Right lobe of liver (tissue), 6 donors: ENCODE results near the gene SYT11. TPM values are rescaled to one million over a fixed set of nuclear protein-coding genes. Genes with fewer than 3 reads are reported as not detected.

Experiments used
- ATAC-seq, 4 donors: fragments of 200-7000 bp; cut with Tn5 transposase; one replicate each; pipeline ENCODE4 v1.9.1; 2020; ENCODE audit warnings: mild to moderate bottlenecking in 4 of 4, moderate library complexity in 4 of 4
- DNase-seq, 3 donors: peaks; one replicate each; pipeline ENCODE4 v3.0.0-alpha.2; 2020
- H3K27ac ChIP-seq, 3 donors: fragments of 200-600 bp; one replicate each; pipeline ENCODE4 v1.8.0; 2022
- H3K27me3 ChIP-seq, 2 donors: fragments of 200-600 bp; one replicate each; pipeline ENCODE4 v1.8.0; 2022
- H3K36me3 ChIP-seq, 4 donors: fragments of 200-600 bp; sonication (generic) in 1 of 4; one replicate each; pipeline versions ENCODE4 v1.5.1 to v1.8.0; 2017 to 2022; ENCODE audit warnings: control low read depth in 1 of 4
- H3K4me1 ChIP-seq, 4 donors: fragments of 200-600 bp; sonication (generic) in 1 of 4; one replicate each; pipeline versions ENCODE4 v1.5.1 to v1.8.0; 2017 to 2022; ENCODE audit warnings: control low read depth in 1 of 4
- H3K4me3 ChIP-seq, 3 donors: fragments of 200-600 bp; one replicate each; pipeline ENCODE4 v1.8.0; 2022
- H3K9me3 ChIP-seq, 4 donors: fragments of 200-600 bp; sonication (generic) in 1 of 4; one replicate each; pipeline versions ENCODE4 v1.5.1 to v1.8.0; 2017 to 2022; ENCODE audit warnings: control low read depth in 1 of 4
- POLR2A ChIP-seq: fragments of 450-650 bp; IDR thresholded peaks from one replicate; pipeline ENCODE4 v1.6.1; 2017; ENCODE audit warnings: antibody characterized with exemption, mild to moderate bottlenecking
- whole genome bisulfite sequencing: methylation state at CpG from one replicate; pipeline ENCODE4 v1.1.6; 2018; ENCODE audit warnings: low coverage, low lambda C conversion rate; ENCODE audit not compliant: insufficient coverage; ENCODE audit errors: missing lambda C conversion rate; 5-methylcytosine and 5-hydroxymethylcytosine counted together
- intact Hi-C, 2 donors: fragments of 100-400 bp; cut with DNase I; formaldehyde crosslinking; loops; one replicate each; pipeline versions ENCODE4 v1.11.2 to v1.14.1; 2022
- total RNA-seq, 6 experiments: library from RNA; depleted of rRNA in 2 of 6; stranded (reverse); fragments of >200 nt in 2 of 6; fragmentation: NEBNext Ultra II Directional in 3 of 6; extraction: Animal tissue kit (Norgen Biotek cat#: 25700) in 3 of 6; gene quantifications; one replicate each; pipeline versions ENCODE4 v1.1.0 to v1.2.4, GENCODE V29; 2016 to 2023
- TF ChIP-seq, protein P1 (sequence below), 4 donors: fragments of 200-600 bp in 3 of 4; fragments of 450-650 bp in 1 of 4; IDR thresholded peaks; one replicate each; pipeline versions ENCODE4 v1.5.1 to v1.8.0; 2016 to 2022; ENCODE audit warnings: antibody characterized with exemption in 4 of 4, mild to moderate bottlenecking in 2 of 4
- donor health status: DM: no; HTN: yes; CAD: no.
- donor health status: DM: no; HTN: no; CAD: no.
- donor health status: DM: no; HTN: no; CAD: no.
- donor health status: DM: no; HTN: yes; CAD: no.
- donor health status: DM: no; HTN: yes; CAD: no.

Gene SYT11
- total RNA-seq, 6 experiments from 2014 or later, result 0.46 to 1.5 (median 0.73) TPM

DNA sequence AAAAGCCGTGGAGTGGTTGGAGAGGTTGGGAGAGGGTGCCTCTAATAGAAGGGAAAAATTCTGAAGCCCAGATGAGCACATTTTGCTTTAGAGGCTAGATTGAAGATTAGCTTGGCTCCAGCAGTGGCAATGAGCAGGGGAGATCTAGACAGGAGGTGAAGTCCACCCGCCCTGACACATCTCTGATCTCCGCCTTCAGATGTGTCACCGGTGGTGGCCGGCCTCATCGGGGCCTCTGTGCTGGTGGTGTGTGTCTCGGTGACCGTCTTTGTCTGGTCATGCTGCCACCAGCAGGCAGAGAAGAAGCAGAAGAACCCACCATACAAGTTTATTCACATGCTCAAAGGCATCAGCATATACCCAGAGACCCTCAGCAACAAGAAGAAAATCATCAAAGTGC, 8.4 kb downstream of the SYT11 start:
- no peak for ATAC-seq
- H3K9me3 ChIP-seq, result no peaks in the 10 kb centered on the region
- intact Hi-C loops, result no loop called here
- no peaks in the 10 kb centered on the region for H3K4me1 ChIP-seq
- WGBS, result 79% methylated on average over 4 of the region's 8 CpGs
- H3K36me3 ChIP-seq, result no peaks in the 10 kb centered on the region
- no peak for TF ChIP-seq POLR2A
- TF ChIP-seq, protein P1, sequence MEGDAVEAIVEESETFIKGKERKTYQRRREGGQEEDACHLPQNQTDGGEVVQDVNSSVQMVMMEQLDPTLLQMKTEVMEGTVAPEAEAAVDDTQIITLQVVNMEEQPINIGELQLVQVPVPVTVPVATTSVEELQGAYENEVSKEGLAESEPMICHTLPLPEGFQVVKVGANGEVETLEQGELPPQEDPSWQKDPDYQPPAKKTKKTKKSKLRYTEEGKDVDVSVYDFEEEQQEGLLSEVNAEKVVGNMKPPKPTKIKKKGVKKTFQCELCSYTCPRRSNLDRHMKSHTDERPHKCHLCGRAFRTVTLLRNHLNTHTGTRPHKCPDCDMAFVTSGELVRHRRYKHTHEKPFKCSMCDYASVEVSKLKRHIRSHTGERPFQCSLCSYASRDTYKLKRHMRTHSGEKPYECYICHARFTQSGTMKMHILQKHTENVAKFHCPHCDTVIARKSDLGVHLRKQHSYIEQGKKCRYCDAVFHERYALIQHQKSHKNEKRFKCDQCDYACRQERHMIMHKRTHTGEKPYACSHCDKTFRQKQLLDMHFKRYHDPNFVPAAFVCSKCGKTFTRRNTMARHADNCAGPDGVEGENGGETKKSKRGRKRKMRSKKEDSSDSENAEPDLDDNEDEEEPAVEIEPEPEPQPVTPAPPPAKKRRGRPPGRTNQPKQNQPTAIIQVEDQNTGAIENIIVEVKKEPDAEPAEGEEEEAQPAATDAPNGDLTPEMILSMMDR (IDR thresholded peaks at IDR 0.05), result no peak
- H3K4me3 ChIP-seq, result no peak overlapping the region
- H3K27ac ChIP-seq, result no peak overlapping the region
- H3K27me3 ChIP-seq, result no peaks in the 10 kb centered on the region
- no peak for DNase-seq

- ATAC-seq, result no peak
- intact Hi-C loops, result no loop called here
- H3K4me1 ChIP-seq, result no peaks in the 10 kb centered on the region
- H3K4me3 ChIP-seq, result no peak overlapping the region
- WGBS, result 80% methylated on average over 1 of the region's 1 CpG
- no peaks in the 10 kb centered on the region for H3K9me3 ChIP-seq
- no peak overlapping the region for H3K27ac ChIP-seq
- no peak for DNase-seq
- TF ChIP-seq POLR2A, result no peak
- TF ChIP-seq, protein P1 (IDR thresholded peaks at IDR 0.05), result no peak
- H3K36me3 ChIP-seq, result no peaks in the 10 kb centered on the region
- H3K27me3 ChIP-seq, result no peaks in the 10 kb centered on the region
Measured at GRCh38 chr1:155871390-155871789, 12.0 kb downstream of the SYT11 start.

- DNase-seq (no peak), ATAC-seq (no peak)
- H3K27me3 ChIP-seq, result no peaks in the 10 kb centered on the region
- intact Hi-C loops, result no loop called here
- 76% methylated on average over 5 of the region's 5 CpGs for WGBS
- no peaks in the 10 kb centered on the region for H3K9me3 ChIP-seq
- H3K27ac ChIP-seq, result no peak overlapping the region
- no peaks in the 10 kb centered on the region for H3K4me1 ChIP-seq
- TF ChIP-seq POLR2A, result no peak
- TF ChIP-seq, protein P1 (IDR thresholded peaks at IDR 0.05), result no peak
- no peaks in the 10 kb centered on the region for H3K36me3 ChIP-seq
- H3K4me3 ChIP-seq, result no peak overlapping the region
Measured at GRCh38 chr1:155872527-155872926, 13.2 kb downstream of the SYT11 start.

- WGBS, result 69% methylated on average over 3 of the region's 9 CpGs
Measured at GRCh38 chr1:155873860-155874259, 14.5 kb downstream of the SYT11 start.

More at GRCh38 chr1:155873860-155874259, 14.5 kb downstream of the SYT11 start:
- Histone ChIP-seq H3K4me3 (no peak overlapping the region), H3K36me3 (no peaks in the 10 kb centered on the region), H3K27ac (no peak overlapping the region), H3K4me1 (no peaks in the 10 kb centered on the region), H3K27me3 (no peaks in the 10 kb centered on the region), H3K9me3 (no peaks in the 10 kb centered on the region)
- TF ChIP-seq, protein P1 (IDR thresholded peaks at IDR 0.05), result no peak
- intact Hi-C loops, result no loop called here
- ATAC-seq (no peak), DNase-seq (no peak)
